Measurements from ENCODE around the gene SHB. TPM values are rescaled to one million over a fixed set of nuclear protein-coding genes. Genes with fewer than 3 reads are reported as not detected.

The SHB gene
- total RNA-seq, 1 donor from 2014 or later, result 20.9 TPM

DNA sequence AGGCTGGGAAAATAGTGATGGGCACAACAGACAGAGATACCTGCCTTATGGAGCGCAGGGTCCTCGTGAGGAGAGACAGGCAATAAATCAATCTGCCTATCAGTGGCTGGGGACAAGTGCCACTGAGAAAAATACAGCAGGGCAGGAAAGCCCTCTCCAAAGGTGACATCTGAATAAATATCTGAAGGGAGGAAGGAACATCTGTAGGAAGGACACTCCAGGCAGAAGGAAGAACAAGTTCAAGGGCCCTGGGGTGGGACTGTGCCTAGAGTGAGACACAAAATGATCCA lies 111.4 kb downstream of the SHB start:
- no peak for DNase-seq (ENCODE audit: extremely low spot score in 2 of 2)
- Histone ChIP-seq H3K36me3 (no peaks in the 10 kb centered on the region), H3K27me3 (no peaks in the 10 kb centered on the region), H3K27ac (no peak overlapping the region), H3K9me3 (no peaks in the 10 kb centered on the region), H3K4me3 (no peak overlapping the region), H3K4me1 (peaks cover 15% of the 10 kb centered on the region)
- intact Hi-C loops (cut with DNase I), result no loop called here
- TF ChIP-seq, protein P1, sequence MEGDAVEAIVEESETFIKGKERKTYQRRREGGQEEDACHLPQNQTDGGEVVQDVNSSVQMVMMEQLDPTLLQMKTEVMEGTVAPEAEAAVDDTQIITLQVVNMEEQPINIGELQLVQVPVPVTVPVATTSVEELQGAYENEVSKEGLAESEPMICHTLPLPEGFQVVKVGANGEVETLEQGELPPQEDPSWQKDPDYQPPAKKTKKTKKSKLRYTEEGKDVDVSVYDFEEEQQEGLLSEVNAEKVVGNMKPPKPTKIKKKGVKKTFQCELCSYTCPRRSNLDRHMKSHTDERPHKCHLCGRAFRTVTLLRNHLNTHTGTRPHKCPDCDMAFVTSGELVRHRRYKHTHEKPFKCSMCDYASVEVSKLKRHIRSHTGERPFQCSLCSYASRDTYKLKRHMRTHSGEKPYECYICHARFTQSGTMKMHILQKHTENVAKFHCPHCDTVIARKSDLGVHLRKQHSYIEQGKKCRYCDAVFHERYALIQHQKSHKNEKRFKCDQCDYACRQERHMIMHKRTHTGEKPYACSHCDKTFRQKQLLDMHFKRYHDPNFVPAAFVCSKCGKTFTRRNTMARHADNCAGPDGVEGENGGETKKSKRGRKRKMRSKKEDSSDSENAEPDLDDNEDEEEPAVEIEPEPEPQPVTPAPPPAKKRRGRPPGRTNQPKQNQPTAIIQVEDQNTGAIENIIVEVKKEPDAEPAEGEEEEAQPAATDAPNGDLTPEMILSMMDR (IDR thresholded peaks at IDR 0.05), result no peak
- no peak for TF ChIP-seq POLR2AphosphoS5 (IDR thresholded peaks at IDR 0.05; ENCODE audit: insufficient read depth in 1 of 2, low read depth in 1 of 2)
- no peak for TF ChIP-seq POLR2A (IDR thresholded peaks at IDR 0.05)

- TF ChIP-seq POLR2AphosphoS5 (IDR thresholded peaks at IDR 0.05; ENCODE audit: insufficient read depth in 1 of 2, low read depth in 1 of 2), result no peak
- TF ChIP-seq, protein P1 (IDR thresholded peaks at IDR 0.05), result no peak
- H3K36me3 ChIP-seq, result no peaks in the 10 kb centered on the region
- H3K4me3 ChIP-seq, result no peak overlapping the region
- intact Hi-C loops (cut with DNase I), result no loop called here
- H3K27ac ChIP-seq, result no peak overlapping the region
- H3K4me1 ChIP-seq, result peaks cover 15% of the 10 kb centered on the region
- no peaks in the 10 kb centered on the region for H3K27me3 ChIP-seq
- DNase-seq (ENCODE audit: extremely low spot score in 2 of 2), result no peak
- no peaks in the 10 kb centered on the region for H3K9me3 ChIP-seq
Measured at GRCh38 chr9:37956904-37957663, 111.9 kb downstream of the SHB start.

GRCh38 chr9:37956423-37956820 lies 112.6 kb downstream of the SHB start:
- H3K36me3 ChIP-seq, result no peaks in the 10 kb centered on the region
- no peak for DNase-seq (ENCODE audit: extremely low spot score in 2 of 2)
- no peak overlapping the region for H3K4me3 ChIP-seq
- intact Hi-C loops (cut with DNase I), result no loop called here
- H3K27me3 ChIP-seq, result no peaks in the 10 kb centered on the region
- H3K9me3 ChIP-seq, result no peaks in the 10 kb centered on the region
- H3K27ac ChIP-seq, result no peak overlapping the region
- H3K4me1 ChIP-seq, result peaks cover 15% of the 10 kb centered on the region
- no peak for TF ChIP-seq POLR2AphosphoS5 (IDR thresholded peaks at IDR 0.05; ENCODE audit: insufficient read depth in 1 of 2, low read depth in 1 of 2)

DNA sequence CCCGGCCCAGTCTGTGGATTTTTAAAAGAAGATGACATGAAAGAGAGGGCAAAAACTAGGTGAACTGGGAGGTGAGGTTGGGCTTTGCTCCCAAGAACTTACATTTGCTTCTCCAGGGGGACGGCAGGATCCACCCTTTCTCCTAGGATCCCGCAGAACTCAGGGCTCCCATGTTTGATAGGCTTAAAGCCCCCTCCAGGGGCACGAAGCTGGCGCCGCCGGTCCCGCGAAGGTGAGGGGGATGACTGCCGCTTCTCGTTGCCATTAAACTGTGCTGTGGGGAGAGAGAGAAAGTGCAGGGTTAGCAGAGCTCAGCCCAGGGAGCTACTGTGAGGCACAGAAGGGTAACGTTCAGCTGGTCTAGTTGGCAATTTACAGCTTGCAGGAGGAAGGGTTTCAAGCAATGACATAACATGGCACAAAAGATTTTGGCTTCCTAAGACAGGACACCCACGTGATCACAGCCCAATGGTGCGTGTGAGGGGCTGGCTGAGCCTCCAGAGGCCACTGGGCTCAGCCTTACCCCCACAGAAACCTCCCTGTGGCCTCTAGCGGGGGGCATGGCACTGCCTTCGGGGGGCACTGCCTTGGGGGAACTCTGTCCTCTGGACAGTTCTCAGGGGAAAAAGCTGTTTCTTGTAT lies 113.1 kb downstream of the SHB start:
- Histone ChIP-seq H3K27me3 (no peaks in the 10 kb centered on the region), H3K4me3 (no peak overlapping the region), H3K27ac (no peak overlapping the region), H3K36me3 (no peaks in the 10 kb centered on the region), H3K4me1 (peaks cover 15% of the 10 kb centered on the region), H3K9me3 (no peaks in the 10 kb centered on the region)
- TF ChIP-seq POLR2AphosphoS5 (IDR thresholded peaks at IDR 0.05; ENCODE audit: insufficient read depth in 1 of 2, low read depth in 1 of 2) (no peak), POLR2A (IDR thresholded peaks at IDR 0.05) (no peak)
- TF ChIP-seq, protein P1 (IDR thresholded peaks at IDR 0.05), result no peak
- intact Hi-C loops (cut with DNase I), result no loop called here
- no peak for DNase-seq (ENCODE audit: extremely low spot score in 2 of 2)

GRCh38 chr9:37954581-37954981 lies 114.4 kb downstream of the SHB start:
- H3K4me1 ChIP-seq, result peaks cover 15% of the 10 kb centered on the region
- H3K36me3 ChIP-seq, result no peaks in the 10 kb centered on the region
- no peak overlapping the region for H3K4me3 ChIP-seq
- H3K27me3 ChIP-seq, result no peaks in the 10 kb centered on the region
- DNase-seq (ENCODE audit: extremely low spot score in 2 of 2), result no peak
- TF ChIP-seq, protein P1 (IDR thresholded peaks at IDR 0.05), result no peak
- no peak for TF ChIP-seq POLR2AphosphoS5 (IDR thresholded peaks at IDR 0.05; ENCODE audit: insufficient read depth in 1 of 2, low read depth in 1 of 2)
- no peak for TF ChIP-seq POLR2A (IDR thresholded peaks at IDR 0.05)
- H3K9me3 ChIP-seq, result no peaks in the 10 kb centered on the region
- no peak overlapping the region for H3K27ac ChIP-seq
- intact Hi-C loops (cut with DNase I), result no loop called here
